Embryonic facial prominence (tissue), 1 donor: ENCODE data around the gene COPB1.
"Not testable (repeated sequence)": the region's sequence is repeated elsewhere in the genome, so short reads cannot be mapped to it uniquely, and the experiment has no call there.

ENCODE experiments used
- DNase-seq: peaks from one replicate; pipeline ENCODE4 v3.0.0-alpha.2; 2016; ENCODE audit errors: extremely low spot score

COPB1 gene, protein sequence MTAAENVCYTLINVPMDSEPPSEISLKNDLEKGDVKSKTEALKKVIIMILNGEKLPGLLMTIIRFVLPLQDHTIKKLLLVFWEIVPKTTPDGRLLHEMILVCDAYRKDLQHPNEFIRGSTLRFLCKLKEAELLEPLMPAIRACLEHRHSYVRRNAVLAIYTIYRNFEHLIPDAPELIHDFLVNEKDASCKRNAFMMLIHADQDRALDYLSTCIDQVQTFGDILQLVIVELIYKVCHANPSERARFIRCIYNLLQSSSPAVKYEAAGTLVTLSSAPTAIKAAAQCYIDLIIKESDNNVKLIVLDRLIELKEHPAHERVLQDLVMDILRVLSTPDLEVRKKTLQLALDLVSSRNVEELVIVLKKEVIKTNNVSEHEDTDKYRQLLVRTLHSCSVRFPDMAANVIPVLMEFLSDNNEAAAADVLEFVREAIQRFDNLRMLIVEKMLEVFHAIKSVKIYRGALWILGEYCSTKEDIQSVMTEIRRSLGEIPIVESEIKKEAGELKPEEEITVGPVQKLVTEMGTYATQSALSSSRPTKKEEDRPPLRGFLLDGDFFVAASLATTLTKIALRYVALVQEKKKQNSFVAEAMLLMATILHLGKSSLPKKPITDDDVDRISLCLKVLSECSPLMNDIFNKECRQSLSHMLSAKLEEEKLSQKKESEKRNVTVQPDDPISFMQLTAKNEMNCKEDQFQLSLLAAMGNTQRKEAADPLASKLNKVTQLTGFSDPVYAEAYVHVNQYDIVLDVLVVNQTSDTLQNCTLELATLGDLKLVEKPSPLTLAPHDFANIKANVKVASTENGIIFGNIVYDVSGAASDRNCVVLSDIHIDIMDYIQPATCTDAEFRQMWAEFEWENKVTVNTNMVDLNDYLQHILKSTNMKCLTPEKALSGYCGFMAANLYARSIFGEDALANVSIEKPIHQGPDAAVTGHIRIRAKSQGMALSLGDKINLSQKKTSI

DNA sequence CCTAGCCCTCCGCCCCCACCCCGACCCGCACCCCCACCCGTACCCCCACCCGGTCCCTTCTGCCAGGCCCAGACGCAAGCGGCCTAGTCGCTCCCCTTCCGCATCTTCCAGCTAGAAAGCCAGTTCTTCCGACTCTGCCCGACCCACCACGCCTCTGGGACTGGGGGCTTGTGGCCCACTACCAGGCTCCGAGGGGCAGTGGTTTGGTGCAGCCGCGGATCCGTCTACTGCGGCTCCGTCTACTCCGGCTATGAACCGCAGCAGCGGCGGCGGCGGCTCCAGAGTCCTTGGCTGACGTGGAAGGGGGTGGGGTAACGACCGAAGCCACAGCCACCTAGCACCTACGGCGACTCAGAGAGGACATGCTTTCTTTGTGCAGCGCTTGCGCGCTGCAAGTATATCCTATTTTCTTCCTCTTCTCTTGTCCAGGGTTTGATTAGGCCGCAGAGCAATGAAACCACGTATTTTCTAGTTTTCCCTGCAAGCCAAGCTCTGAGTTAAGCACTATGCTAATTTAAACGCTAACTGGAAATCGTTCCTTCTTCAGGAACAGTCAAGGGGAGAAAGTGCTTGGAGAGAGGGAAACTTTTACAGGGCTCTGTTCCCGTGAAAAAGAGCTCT, at the start of gene COPB1:
Gene COPB1, minus strand, starts transcription at position 252 of the 621 bp plus-strand sequence. CDS start 883 bp downstream, outside the sequence.
- DNase-seq: peak; percentile 93

DNA sequence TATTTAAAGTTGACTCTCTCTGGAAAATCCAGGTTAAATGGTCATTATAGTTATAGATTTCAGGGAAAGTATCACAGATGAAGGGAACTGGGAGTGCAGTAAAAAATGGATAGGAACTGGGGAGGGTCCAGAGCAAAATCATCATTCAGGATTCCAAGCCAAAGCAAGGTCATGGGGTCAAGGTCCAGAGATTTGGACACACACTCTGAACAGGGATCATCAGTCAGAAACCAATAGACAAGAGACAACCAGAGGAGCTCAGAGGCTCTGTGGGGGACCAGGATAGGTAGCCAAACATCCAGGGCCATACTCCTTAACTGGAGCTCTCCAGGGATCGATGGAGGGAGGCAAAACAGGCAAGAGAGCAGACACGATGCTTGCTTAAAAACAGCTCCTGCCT, 47.8 kb upstream of the COPB1 start:
- DNase-seq: no peak

DNA sequence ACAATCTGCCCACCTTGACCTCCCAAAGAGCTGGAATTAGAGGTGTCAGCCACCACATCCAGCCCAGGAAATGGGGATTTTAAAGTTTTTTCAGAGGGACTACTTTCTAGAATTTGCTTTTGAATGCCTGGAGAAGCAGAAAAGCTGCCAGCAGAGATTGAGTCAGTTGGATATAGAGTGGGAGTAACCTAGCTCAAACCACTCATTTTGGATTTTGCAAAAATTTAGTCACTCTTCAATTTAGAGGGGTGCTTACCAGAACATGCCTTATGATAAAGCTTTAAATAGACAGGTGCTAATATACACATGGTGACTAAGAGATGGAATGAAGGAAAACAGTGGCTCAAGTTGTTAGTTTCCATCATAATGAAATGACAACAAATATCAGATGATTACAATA, 47.1 kb upstream of the COPB1 start:
- DNase-seq: no peak

DNA sequence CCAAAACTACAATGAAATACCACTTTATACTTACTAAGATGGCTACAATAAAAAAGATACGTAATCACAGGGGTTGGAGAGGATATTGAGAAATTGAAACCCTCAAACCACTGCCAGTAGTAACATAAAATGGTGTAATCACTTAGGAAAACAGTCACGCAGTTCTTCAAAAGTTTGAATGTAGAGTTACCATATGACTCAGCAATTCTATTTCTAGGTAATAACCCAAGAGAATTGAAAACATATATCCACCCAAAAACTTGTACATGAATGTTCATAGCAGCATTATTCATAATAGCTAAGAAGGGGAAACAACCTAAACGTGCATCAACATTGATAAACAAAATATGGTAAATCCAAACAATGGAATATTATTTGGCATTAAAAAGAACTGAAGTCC, 45.0 kb upstream of the COPB1 start:
- DNase-seq: no peak

DNA sequence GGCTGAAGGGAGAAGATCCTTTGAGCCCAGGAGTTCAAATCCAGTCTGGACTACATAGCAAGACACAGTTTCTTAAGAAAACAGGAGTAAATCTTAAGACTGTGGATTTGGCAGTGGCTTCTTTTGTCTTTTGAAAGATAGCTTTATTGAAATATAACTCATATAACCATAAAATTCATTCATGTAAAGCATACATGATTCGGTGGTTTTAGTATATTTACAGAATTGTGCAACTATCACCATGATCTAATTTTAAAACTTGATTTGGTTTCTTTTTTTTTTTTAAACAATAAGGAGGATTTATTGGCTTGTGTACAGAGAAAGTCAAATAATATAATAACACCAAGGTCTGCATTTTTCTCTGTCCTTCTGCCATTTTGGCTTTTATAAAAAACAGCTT, 43.6 kb upstream of the COPB1 start:
- no peak for DNase-seq

DNA sequence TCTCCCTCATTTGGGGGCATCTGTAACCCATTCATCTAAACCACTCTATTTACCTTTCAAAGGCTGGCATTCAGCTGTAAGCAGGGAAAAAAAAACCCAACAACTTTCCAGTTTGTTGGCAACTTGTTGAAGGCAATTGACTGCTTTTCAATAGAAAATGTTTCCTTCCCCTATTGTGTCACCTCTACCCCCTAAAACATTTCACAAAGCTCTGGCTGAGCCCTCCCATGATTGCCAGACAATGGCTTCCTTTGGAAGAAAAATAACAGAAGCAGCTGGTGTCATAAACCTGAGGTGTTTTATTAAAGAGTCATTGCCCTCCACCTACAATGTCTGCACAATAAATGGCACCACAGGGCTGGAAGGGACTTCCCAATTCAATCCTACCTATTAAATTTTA, 42.7 kb upstream of the COPB1 start:
- no peak for DNase-seq

DNA sequence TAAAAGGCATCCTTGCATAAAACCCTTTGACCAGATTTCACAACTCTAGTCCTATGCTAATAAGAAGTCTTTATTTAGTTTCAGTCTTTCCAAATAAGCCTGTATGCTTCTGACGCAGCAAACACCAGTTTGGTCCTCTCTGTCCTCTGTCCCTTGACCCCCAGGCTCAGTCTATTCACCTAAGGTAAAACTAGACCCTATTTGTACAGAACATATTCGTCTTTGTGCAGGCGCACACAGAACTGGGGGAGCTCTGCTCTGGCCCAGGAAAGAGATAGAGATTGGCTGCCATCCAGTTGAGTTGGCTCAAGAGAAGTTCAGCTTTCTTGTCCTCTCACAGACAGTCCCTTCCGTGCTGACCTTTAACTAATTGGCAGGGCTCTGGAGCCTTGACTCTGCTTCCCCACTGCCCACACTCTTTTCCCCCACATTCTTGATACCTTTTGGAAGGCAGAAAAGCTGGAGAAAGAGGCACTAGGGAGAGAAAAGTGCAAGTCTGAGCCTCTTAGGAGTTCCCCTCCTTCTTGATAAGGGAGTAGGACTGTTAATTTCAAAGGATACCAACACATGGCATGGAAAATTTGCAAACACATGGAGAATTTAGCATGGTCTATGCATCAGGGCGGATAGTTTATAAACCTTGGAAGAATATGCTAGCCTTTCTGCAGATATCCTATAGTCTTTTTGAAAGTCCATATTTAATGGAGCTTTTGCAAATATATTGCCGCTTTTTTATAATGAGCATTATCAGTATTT, 41.8 kb upstream of the COPB1 start:
- no peak for DNase-seq

DNA sequence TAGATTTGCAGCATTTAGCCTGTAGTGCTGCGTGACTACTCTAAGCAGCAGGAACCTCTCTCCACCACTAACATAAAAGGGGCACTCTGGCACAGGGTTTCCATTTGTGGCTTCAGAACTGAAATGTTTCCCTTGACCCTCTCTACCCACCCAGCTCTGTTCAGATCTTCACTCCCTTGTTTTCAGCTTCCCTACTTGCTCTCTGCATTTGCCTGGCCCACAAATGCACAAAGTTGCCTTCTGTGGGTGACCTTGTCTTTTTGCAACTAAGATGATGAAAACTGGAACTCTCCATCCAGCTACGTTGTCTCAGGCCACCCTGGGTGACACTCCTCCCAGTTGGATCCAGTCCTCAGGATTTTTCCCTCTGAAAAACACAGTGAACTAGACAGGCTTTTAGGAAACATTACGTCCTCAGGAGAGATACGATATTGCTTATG, 40.4 kb upstream of the COPB1 start:
- DNase-seq: no peak

DNA sequence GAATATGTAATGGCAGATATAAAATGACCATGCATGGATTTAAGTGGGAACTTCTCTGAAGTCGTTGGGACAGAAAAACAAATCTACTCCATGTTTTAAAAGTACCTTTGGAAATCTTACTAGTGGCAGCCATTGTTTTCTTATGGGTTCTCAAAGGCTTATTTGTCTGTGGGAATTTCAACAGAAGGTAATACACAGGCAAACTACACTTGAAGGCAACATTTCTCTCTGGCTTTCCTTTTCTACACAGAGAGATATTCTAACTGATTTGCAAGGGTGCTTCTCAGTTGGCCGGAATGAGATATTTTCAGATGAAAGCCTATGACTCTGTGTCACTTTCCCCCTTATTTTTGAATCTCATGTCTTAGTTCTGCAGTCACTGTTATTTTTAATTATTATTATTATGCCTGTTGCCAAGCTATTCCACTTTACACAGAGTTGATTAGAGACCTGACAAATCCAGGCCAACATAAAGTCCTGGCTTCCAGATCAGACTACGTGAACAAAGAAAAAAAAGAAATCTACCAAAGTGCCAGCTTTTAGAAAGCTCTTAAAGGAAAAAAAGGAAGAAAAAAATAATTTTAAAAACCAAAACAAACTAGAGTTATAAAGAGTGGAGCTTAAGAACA, 39.4 kb upstream of the COPB1 start:
- no peak for DNase-seq

DNA sequence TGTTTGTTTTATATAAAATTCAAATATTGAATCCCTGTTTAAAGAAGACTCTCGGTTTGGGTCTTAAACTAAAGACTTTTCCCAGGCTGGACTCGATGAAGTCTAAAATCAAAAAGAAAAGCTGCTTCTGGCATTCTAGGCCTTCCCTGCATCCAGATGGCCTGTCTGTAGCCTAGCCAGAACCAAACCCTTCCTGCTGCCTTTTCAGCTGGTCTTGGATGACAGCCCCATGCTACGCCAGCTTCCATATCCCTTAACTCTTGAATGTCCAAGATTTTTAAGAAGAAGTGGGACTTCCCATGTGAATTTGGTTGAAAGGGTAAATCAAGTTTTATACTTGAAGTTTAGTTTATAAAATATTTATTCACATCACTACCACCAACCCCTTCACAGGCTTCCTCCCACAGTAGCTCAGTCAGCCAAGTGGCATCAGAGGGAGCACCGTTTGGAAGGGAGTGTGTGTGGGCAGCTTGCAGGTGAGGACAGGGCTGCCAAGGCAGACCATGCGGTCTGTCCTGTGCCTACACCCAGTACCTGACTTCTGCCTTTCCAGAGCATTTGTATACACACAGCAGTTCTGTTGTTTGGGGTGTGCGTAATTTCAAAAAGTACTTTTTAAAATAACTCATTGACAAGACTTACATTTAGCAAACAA, 38.8 kb upstream of the COPB1 start:
- no peak for DNase-seq

DNA sequence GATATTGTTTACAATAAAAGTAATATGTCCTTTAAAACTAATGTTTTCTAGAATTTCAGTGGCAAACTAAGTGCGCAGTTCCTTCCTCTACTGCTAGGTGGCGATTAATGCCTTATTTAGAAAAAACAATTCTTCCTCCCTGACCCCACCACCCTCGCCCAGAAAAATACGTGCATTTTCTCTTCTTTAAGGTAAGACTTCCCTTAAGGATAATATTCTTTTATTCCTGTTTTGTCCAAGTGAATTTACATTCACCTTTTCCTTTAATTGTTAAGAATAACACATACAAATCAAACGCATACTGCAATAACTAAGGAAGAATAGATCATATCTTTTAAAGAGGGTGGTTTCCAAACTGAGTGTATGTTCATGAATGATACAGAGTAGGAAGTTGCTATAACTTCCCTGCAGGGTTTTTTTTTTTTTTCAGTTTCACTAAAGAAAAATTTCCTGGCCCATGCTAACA, 37.6 kb upstream of the COPB1 start:
- DNase-seq: no peak

DNA sequence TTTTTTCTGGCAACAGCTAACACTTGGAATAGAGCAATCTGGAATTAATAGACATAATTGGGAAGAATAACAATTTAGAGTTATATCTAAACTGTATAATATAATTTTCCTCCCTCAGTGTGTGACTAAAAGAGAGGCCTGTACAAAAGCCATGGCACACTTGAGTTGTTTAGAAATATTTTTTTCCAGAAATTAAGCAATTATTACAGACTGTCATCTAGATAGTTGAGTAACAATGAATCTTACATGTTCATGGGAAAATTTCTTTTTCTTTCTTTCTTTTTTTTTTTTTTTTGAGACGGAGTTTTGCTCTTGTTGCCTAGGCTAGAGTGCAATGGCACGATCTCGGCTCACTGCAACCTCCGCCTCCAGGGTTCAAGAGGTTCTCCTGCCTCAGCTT, 35.6 kb upstream of the COPB1 start:
- not testable (repeated sequence) for DNase-seq

DNA sequence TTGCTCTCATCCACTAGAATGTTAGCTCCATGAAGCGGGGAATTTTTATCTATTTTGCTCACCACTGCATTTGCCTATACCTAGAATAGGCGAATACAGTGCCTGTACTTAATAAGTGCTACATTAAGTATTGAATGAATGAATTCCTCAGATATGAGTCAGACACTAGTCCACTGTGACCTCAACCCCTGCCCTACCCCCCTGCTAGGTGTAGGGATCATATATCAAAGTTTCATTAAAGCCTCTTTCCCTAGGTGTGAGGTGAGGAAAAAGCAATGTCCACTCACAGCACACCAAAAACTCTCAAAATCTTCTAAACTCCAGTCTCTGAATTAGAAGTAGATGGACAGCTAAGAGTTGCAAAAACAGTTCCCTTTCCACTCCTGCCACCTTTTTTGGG, 30.3 kb upstream of the COPB1 start:
- no peak for DNase-seq

DNA sequence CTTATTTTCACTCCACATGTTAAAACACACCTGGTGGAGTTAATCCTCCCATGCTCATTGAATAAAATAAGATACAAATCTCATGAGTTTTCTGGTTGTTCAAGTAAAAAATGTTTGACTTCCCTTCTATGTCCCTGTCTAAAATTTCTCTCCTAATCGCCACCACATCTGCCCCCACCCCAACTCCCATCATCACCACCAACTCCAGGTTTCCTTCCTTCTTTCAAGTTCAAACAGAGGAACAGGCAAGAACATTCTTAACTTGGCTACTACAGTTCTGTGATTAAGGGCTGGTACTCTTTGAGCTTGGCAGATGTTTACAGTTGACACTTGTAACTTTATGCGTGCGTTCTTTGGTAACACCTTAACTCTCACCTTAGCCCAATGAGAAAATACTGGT, 29.7 kb upstream of the COPB1 start:
- DNase-seq: no peak

DNA sequence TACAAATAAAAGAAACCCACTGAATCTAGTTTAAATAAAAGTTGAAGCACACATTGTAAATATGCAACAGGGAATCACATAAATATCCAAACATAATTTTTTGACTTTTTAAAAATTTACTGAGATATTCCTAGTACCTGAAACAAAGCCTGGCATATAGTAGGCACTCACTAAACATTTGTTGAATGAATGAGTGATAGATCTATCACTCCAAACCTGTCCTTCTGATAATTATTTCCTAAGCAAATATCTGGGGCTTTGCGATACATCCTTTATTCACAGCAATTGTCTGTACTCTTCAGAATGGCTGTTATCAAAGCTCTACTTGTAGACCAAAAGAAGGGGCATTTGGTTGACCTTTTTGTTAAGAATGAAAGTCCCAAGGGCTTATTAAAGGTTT, 23.2 kb upstream of the COPB1 start:
- DNase-seq: no peak

DNA sequence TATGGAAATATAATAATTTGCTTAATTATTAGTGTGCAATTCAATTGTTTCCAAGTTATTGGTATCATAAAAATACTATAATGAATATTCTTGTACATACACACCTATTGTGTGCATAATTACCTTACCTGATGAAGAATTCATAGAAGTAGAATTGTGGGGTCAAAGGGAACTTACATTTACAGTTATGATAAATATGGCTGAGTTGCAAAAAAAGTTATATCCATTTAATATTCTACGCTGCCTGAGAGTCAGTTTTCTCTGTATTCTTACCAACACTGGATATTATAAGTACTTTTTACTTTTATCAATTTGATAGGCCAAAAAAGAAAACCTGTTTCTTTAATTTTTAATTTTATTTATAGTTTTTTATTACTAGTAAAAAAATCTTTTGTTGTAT, 22.6 kb upstream of the COPB1 start:
- no peak for DNase-seq

DNA sequence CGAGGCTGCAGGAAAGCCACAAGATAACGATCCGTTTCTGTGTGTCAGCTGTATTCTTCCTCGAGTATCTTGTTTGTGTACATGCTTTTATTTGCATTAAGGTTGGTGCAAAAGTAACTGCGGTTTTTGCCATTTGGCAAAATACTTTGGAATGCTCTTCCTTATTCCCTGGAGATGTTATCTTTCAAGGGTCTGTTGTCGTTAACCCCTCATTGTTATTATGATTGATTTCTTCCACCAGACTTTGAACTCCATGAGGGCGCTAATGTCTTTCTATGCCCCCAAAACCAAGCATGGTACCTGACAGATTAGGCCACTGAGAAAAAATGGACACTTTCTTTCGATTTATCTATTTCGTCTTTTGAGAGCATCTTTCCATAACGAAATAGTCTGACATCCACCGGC, 21.1 kb upstream of the COPB1 start:
- DNase-seq: no peak

DNA sequence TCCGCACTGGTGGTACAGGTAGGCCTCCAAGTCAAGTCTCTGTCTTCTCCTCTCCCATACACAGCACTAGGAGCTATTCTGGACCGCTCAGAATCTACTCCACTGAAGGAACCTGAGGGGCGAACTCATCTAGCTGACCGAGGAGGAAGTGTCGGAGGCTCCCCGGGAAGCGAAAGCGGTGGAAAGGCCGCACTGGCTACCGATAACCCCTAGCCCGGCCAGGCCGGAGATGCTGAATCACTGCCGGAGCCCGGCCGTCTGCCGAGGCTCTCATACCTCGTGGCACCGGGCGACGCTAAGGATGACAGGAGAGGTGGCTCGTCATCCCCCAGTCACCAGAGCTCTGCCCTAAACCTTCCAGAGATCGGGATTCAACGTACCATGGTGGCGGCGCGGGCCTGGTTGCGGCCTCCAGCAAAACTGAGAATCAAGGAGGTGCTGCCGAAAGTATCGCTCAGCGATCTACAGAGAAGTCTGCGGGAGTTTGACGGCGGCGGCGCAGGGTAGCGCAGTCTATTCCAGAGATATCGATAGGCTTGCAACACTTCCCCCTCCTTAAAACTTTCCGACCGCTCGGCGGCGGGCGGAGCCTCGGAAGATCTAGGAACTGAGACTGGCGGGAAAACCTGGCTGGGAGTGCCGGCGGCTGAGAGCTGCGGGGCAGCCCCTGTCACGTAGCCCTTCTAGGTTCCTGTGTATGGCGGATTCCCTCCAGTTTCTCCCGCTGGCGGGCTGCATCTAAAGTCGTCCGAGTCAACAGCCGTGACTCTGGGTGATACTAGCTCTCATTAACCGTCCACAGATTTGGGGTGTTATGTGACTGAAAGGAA, 20.5 kb upstream of the COPB1 start, which contains the start of gene PSMA1:
Gene PSMA1, minus strand, starts transcription at position 470 of the 830 bp plus-strand sequence. Its CDS starts 87 bp downstream, at position 383.
- DNase-seq: peak; percentile 96

DNA sequence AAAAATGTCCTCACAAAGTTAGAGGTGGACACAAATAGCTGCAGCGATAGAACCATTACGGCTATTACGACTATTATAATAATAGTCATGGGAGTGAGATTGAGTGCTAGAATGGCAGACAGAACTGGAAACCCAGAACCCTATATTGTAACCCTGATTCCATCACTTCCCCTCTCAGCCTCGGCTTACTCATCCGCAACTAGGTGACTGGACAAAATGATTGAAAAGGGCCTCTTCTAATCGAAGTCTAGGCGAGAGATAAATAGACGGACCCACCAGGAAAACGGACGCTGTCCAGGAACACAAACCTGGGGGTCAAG, 19.9 kb upstream of the COPB1 start:
- no peak for DNase-seq

DNA sequence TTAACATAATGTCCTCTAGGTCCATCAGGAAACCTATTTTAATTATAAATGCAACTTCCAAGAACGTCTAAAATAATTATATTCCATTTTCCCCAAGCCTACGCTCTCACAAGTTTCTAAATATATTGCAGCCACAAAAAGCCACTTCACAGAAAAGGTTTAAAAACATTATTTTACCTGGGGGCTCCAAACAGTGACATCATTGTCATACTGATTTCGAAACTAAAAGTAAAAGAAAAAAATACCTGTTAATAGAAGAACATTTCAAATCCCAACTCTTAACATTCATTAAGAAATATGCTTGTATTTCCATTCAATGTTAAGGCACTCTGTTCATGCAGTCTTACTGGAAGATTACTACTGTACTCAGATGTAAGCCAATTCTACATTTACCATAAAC, 19.2 kb upstream of the COPB1 start:
- no peak for DNase-seq
